ENCODE data around the gene FSTL5.

The FSTL5 gene

DNA sequence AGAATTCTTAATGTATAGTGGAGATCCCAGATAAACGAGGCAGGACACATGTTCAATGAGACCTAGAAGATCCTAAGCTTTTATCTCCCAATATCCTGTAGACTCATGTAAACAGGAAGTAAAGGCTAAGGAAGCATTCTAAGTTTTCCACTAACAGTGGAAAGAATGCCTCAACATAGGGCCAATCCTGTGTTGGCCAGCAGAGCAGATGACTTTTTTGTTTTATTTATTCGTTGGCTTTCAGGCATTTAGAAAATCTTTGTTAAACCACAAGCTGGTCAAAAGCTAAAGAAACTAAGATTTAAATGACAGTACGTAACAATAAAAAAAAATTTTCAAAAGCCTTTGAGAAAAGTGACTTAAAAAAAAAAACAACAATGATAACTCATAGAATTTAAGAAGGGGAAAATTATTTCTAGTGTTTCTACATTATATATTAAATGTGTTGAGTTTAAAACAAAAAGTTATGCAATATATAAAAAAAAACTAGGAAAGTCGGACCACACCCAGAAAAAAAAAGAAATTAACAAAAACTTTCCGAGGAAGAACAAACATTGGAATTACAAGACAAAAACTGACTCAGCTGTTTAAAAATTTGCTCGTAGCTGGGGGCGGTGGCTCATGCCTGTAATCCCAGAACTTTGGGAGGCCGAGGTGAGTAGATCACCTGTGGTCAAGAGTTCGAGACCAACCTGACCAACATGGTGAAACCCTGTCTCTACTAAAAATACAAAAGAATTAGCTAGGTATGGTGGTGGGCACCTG lies 759.3 kb downstream of the FSTL5 start:
- no peak for TF ChIP-seq EZH2 (optimal IDR thresholded peaks at IDR 0.05; ENCODE audit: low read depth, low read length)
- TF ChIP-seq, protein P1, sequence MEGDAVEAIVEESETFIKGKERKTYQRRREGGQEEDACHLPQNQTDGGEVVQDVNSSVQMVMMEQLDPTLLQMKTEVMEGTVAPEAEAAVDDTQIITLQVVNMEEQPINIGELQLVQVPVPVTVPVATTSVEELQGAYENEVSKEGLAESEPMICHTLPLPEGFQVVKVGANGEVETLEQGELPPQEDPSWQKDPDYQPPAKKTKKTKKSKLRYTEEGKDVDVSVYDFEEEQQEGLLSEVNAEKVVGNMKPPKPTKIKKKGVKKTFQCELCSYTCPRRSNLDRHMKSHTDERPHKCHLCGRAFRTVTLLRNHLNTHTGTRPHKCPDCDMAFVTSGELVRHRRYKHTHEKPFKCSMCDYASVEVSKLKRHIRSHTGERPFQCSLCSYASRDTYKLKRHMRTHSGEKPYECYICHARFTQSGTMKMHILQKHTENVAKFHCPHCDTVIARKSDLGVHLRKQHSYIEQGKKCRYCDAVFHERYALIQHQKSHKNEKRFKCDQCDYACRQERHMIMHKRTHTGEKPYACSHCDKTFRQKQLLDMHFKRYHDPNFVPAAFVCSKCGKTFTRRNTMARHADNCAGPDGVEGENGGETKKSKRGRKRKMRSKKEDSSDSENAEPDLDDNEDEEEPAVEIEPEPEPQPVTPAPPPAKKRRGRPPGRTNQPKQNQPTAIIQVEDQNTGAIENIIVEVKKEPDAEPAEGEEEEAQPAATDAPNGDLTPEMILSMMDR (IDR thresholded peaks at IDR 0.05; ENCODE audit: low read length) = no peak
- TF ChIP-seq EZH2phosphoT487 (IDR thresholded peaks at IDR 0.05; ENCODE audit: low read length) = no peak
- no peak for DNase-seq

DNA sequence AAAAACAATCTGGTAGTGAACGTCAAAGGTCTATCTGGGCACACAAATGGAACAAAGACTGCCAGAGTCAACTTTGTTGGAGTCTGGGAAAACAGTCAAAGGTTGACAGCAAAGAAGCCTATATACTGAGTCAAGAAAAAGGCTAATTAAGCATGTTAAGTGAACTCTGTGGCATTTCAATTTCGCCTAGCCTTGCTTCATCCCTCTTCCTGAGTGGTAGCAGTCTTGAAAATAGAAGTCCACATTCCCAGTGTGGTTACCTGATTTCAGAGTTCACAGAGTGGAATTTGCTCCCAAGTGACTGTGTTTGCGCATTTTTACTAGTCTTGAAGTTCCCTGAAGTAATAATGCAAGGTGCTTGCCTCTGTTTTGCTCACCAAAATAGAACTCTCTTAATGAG lies 760.0 kb downstream of the FSTL5 start:
- H3K27me3 ChIP-seq (replicated peaks; ENCODE audit: insufficient read depth, low read length) = no peaks in the 10 kb centered on the region
- no peak overlapping the region for H3K4me3 ChIP-seq (ENCODE audit: low read length)
- no peaks in the 10 kb centered on the region for H3K9me3 ChIP-seq (replicated peaks; ENCODE audit: insufficient read depth, low read length)
- no peaks in the 10 kb centered on the region for H3K79me2 ChIP-seq (ENCODE audit: low read length)
- no peak for DNase-seq
- no peaks in the 10 kb centered on the region for H3K9me2 ChIP-seq (replicated peaks; ENCODE audit: insufficient read depth, low read length)
- no peak overlapping the region for H2AFZ ChIP-seq (ENCODE audit: low read length)
- H4K20me1 ChIP-seq (ENCODE audit: insufficient read depth, low read length) = no peaks in the 10 kb centered on the region
- no peak for TF ChIP-seq EZH2phosphoT487 (IDR thresholded peaks at IDR 0.05; ENCODE audit: low read length)
- no peak for TF ChIP-seq EZH2 (optimal IDR thresholded peaks at IDR 0.05; ENCODE audit: low read depth, low read length)
- TF ChIP-seq, protein P1 (IDR thresholded peaks at IDR 0.05; ENCODE audit: low read length) = no peak
- no peak overlapping the region for H3K27ac ChIP-seq (ENCODE audit: low read length)
- H3F3A ChIP-seq (ENCODE audit: insufficient read depth, low read length) = no peaks in the 10 kb centered on the region
- H3K4me1 ChIP-seq (ENCODE audit: low read length) = no peaks in the 10 kb centered on the region
- H3K36me3 ChIP-seq (replicated peaks; ENCODE audit: insufficient read depth, low read length) = no peaks in the 10 kb centered on the region
- H3K9ac ChIP-seq (ENCODE audit: low read length) = no peak overlapping the region
- no peak overlapping the region for H3K4me2 ChIP-seq (ENCODE audit: low read depth, low read length)

More for the DNA sequence above, 759.3 kb downstream of the FSTL5 start:
- H3K9ac ChIP-seq (ENCODE audit: low read length) = no peak overlapping the region
- H3F3A ChIP-seq (ENCODE audit: insufficient read depth, low read length) = no peaks in the 10 kb centered on the region
- H3K9me2 ChIP-seq (replicated peaks; ENCODE audit: insufficient read depth, low read length) = no peaks in the 10 kb centered on the region
- no peaks in the 10 kb centered on the region for H3K27me3 ChIP-seq (replicated peaks; ENCODE audit: insufficient read depth, low read length)
- H3K4me2 ChIP-seq (ENCODE audit: low read depth, low read length) = no peak overlapping the region
- H3K9me3 ChIP-seq (replicated peaks; ENCODE audit: insufficient read depth, low read length) = no peaks in the 10 kb centered on the region
- H4K20me1 ChIP-seq (ENCODE audit: insufficient read depth, low read length) = no peaks in the 10 kb centered on the region
- H3K36me3 ChIP-seq (replicated peaks; ENCODE audit: insufficient read depth, low read length) = no peaks in the 10 kb centered on the region
- no peaks in the 10 kb centered on the region for H3K4me1 ChIP-seq (ENCODE audit: low read length)
- no peaks in the 10 kb centered on the region for H3K79me2 ChIP-seq (ENCODE audit: low read length)
- no peak overlapping the region for H2AFZ ChIP-seq (ENCODE audit: low read length)
- no peak overlapping the region for H3K27ac ChIP-seq (ENCODE audit: low read length)
- H3K4me3 ChIP-seq (ENCODE audit: low read length) = no peak overlapping the region

DNA sequence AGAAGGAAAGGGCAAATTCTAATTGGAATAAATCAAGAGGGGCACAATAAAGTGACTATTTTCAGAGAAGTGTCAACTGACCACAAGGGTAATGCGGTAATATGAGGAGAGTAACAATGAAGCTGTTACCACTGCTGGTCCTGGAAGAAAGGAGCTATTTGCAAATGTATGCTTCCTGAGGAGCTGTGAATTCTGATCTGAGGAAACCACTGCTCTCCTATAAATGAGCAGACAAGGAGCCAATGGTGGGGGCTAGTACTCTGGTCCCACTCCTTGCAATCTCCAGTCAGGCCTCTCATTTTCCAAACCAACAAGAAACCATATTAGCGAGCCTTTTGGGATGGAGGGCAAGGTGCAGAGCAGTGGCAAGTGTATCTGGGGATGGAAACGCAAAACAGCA lies 770.2 kb downstream of the FSTL5 start:
- Histone ChIP-seq H3K9ac (ENCODE audit: low read length) (no peak overlapping the region), H3K4me2 (ENCODE audit: low read depth, low read length) (no peak overlapping the region), H3K27me3 (replicated peaks; ENCODE audit: insufficient read depth, low read length) (no peaks in the 10 kb centered on the region), H3K4me1 (ENCODE audit: low read length) (no peaks in the 10 kb centered on the region), H3K9me2 (replicated peaks; ENCODE audit: insufficient read depth, low read length) (no peaks in the 10 kb centered on the region), H3K9me3 (replicated peaks; ENCODE audit: insufficient read depth, low read length) (no peaks in the 10 kb centered on the region), H3K27ac (ENCODE audit: low read length) (no peak overlapping the region), H3K79me2 (ENCODE audit: low read length) (no peaks in the 10 kb centered on the region), H3K36me3 (replicated peaks; ENCODE audit: insufficient read depth, low read length) (no peaks in the 10 kb centered on the region), H2AFZ (ENCODE audit: low read length) (no peak overlapping the region), H3K4me3 (ENCODE audit: low read length) (no peak overlapping the region), H4K20me1 (ENCODE audit: insufficient read depth, low read length) (no peaks in the 10 kb centered on the region), H3F3A (ENCODE audit: insufficient read depth, low read length) (no peaks in the 10 kb centered on the region)
- no peak for DNase-seq
- TF ChIP-seq, protein P1 (IDR thresholded peaks at IDR 0.05; ENCODE audit: low read length) = no peak
- no peak for TF ChIP-seq EZH2phosphoT487 (IDR thresholded peaks at IDR 0.05; ENCODE audit: low read length)
- TF ChIP-seq EZH2 (optimal IDR thresholded peaks at IDR 0.05; ENCODE audit: low read depth, low read length) = no peak
